GM20431 (cell line): ENCODE measurements around the gene FOXN3.

Source experiments
- in situ Hi-C: fragments of 300-500 bp; cut with MseI, MboI; formaldehyde crosslinking; loops from one replicate; pipeline ENCODE4 v1.15.0; 2020; ENCODE audit warnings: low sequenced_read_pairs; ENCODE audit not compliant: unreplicated experiment

FOXN3 gene

DNA sequence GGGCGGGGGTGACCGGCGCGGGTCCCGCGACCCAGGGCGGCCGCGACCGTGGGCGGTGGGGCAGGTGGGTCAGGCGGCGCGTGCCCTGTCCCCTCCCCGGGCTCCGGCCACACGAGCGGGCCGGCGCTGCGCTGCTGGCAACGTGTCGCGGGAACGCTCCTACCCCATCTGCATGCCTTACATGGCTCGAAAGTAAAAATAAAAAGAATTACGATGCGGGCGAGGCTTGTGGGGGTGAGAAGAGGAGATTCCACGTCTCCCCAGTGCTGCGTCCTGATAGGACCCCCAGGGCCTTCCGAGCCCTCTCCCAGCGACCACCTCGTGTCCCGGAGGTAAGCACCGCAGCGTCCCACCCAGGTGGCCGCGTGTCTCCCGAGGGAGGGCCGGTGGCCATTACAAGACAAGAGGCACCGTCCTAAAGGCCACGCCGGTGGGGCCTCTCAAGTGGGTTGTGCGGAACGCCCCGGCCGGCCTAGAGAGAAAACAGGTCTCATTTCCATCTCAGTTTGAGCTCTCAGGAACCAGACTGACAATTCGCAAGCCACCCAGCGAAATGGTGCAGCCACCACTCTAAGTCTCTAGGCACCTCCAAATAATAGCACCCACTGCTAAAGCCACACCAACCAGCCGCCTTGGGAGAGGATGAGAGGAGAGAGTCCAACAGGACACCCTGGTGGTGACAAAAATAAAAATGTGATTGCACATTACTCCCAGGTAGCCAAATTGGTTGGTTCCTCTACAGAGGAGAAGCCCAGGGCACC is 612 bp upstream of the FOXN3 start:
- in situ Hi-C loops, result loop anchor here (10.0 kb wide), 1 partner anchor 243 kb away; no protein-coding TSS in a partner anchor

DNA sequence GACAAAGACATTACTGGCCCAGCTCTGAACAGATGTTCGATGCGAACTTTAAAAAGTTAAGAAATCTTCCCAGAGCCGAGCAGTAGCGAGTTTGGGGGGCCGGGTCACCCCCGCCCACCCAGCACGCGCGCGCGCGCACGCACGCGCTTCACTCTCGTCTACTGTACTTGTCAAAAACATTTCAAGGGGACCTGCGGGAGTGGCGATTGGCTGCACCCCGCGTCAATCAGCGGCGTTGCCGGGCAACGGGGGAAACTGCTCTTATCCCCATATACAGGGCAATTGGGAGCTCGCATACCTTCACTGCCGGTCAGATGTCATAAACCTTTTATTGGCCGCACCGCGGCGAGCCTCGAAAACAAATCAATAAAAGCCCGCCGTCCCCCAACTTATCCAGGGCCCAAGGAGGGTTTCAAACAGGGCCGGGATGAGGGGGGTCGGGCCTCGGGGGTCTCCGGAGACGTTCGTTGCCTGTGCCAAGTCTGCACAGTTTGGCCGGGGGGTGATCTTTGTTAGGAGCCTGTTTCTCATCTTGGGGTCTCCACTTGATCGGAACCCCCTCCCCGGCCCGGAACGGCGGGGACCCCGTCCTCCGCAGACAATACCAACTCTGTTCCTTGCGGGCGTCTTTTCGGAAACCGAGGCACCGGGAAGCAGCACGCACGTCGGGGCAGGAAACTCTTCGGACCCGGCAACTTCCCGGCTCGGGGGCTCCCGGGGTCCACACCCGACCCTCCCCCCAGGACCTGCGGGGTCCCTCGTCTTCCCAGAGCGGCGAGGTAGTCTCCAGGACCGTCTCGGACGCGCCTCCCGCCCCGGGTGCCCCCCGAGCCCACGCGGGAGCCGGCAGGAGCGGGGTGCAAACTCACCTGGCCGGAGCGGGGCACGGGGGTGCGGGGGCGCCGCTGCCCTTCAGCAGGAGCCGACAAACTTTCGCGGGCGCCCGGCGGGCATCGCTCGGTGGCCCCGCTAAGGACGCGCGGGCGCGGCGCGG is 734 bp downstream of the FOXN3 start:
- in situ Hi-C loops, result loop anchor here (10.0 kb wide), 1 partner anchor 241 kb away; no protein-coding TSS in a partner anchor

DNA sequence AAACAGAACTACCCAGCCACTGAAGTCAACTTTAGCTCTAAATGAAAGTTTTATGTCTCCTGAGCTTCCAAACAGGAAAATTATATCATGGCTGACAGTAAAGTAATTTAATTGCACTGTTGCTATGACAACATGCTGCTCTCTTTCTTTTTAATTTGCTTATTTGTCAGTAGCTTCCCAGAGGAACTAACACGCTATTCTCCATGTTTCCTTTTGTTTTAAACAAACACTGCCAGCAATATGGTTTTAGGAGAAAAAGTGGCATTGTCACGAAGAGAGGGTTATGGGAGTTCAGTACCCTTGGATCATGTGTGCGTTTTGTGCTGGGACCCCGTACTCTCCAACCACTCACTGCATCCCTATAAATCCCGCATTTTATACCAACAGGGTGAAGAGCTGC is 1.9 kb downstream of the FOXN3 start:
- in situ Hi-C loops, result loop anchor here (10.0 kb wide), 1 partner anchor 240 kb away; no protein-coding TSS in a partner anchor

GRCh38 chr14:89411976-89412375 is 5.1 kb downstream of the FOXN3 start:
- in situ Hi-C loops, result loop anchor here (10.0 kb wide), 1 partner anchor 237 kb away; no protein-coding TSS in a partner anchor

DNA sequence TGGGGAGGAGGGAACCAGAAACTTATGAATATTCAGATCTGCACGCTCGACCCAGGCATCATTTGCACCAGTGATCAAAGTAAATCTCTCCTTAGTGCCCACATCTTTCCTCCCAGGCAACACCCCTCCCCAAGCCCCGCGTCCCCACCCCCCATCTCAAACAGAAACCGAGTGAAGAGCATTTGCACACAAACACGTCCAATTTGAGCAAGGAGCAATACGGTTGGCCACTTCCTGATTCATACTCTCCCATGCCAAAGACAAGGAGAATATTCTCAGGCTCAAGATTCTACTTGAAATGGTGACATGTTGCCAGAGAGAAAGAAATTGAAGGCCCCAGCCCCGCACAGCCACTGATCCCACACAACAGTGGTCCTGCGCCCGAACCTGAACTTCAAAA is 7.1 kb downstream of the FOXN3 start:
- in situ Hi-C loops, result loop anchor here (10.0 kb wide), 1 partner anchor 235 kb away; no protein-coding TSS in a partner anchor

DNA sequence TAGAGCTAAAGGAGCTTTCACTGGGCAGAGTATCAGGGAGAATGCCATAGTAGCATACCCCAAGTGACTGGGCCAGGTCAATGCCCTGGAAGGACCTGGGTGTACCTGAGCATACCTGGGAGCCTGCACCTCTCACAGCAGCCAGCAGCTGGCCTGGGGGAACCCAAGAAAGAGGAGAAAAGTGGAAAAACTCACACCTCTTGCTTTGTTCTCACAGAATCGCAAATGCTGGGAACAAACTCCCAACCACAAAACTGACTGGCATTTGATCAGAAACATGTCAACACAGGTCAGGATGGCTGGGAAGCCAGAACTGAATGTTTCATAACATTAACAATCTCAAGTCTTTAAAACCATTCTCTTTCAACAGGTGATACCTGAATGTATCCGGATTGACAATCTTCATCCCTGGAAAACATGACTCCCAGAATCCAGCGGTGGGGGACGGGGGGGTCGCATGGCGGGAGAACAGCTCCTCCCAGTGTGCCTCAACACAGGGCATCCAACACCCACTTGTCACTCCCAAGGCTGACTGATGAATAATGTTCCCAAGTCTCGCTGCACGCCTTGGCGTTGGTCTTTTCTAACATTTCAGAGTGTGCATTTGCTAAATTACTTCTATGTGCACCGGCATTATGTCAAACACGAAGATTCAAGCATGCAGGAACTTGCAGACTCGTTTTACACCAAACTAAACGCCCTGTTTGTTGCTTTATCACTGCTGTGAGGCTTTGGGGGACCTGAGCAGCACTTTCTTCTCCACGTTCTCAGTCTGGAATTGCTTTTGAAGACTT is 7.9 kb downstream of the FOXN3 start:
- in situ Hi-C loops, result no loop called here

DNA sequence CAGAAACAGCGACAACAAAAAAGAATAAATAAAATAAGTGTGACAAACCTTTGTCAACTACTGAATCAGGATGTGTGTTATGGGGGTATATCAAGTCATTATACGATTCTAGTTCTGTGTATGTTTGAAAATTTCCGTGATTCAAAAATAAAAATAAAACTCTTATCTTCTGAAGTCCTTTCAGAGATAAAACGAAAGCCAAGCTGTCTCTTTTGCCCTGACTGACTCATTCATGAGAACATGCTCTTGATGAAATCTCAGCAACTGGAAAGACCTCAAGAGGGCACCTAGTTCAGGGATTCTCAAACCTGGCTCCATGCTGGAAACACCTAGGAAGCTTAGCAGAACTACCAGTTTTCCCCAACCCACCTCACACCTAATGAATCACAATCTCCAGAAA is 9.2 kb downstream of the FOXN3 start:
- in situ Hi-C loops, result no loop called here

GRCh38 chr14:89406941-89407340 is 10.1 kb downstream of the FOXN3 start:
- in situ Hi-C loops, result no loop called here

DNA sequence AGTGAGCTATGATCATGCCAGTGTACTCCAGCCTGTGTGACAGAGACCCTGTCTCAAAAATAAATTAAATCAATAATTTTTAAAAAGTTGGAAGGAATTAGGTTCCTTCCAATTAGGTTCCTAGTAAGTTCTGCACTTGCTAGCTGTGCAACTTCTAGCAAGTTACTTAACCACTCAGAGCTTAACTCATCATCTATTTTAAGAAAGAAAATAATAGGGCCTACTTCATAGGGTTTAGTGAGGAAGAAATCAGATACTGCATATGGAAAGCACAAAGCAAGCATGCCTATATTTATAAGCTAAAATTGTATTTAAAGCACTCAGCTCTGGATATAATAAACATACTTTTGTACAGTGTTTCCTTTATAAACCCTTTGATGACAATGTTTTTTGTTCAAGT is 10.7 kb downstream of the FOXN3 start:
- in situ Hi-C loops, result no loop called here

GRCh38 chr14:89405712-89406111 is 11.3 kb downstream of the FOXN3 start:
- in situ Hi-C loops, result no loop called here

GRCh38 chr14:89402363-89402762 is 14.7 kb downstream of the FOXN3 start:
- in situ Hi-C loops, result no loop called here

- in situ Hi-C loops, result no loop called here
Measured at GRCh38 chr14:89401761-89402160, 15.3 kb downstream of the FOXN3 start.

- in situ Hi-C loops, result no loop called here
Measured at GRCh38 chr14:89401241-89401640, 15.8 kb downstream of the FOXN3 start.

DNA sequence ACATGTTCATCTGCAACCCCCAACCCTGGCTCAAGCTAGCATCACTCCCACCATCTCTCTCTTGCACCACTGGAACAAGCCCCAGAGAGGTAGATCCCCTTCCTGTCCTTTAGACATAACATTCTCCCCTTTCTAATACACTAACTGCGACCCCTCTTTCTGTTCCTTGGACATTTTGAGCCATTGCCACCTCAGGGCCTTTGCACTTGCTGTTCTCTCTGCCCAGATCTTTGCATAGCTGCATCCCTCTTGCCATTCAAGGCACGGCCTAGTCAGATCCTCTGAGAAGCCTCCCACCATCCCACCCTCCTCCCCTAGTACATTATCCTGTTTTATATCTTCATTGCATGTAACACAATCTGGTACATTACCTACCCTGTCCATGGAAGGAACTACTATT is 16.5 kb downstream of the FOXN3 start:
- in situ Hi-C loops, result no loop called here

DNA sequence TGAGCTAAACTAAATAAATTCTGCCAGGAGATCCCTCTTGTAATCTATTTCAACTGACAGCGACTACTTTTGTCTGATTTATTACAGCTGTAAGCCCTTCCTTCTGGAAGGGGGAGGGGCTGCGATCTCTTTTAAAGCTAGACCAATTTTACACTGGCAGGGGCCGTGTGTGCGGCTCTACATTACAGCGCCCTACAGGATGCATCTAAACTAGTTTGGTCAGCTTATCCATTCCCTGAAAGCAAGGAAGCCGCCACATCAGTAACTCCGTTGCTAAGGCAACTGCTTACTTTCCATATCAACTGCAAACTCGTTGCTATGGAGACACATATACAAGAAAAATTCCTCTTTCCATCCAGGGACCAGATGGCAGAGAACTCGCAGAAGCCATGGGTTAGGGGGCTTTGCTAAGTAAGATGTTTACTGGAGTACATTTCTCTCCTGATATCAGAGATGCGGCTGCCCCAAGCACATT is 17.4 kb downstream of the FOXN3 start:
- in situ Hi-C loops, result no loop called here

- in situ Hi-C loops, result no loop called here
Measured at GRCh38 chr14:89399157-89399556, 17.9 kb downstream of the FOXN3 start.

DNA sequence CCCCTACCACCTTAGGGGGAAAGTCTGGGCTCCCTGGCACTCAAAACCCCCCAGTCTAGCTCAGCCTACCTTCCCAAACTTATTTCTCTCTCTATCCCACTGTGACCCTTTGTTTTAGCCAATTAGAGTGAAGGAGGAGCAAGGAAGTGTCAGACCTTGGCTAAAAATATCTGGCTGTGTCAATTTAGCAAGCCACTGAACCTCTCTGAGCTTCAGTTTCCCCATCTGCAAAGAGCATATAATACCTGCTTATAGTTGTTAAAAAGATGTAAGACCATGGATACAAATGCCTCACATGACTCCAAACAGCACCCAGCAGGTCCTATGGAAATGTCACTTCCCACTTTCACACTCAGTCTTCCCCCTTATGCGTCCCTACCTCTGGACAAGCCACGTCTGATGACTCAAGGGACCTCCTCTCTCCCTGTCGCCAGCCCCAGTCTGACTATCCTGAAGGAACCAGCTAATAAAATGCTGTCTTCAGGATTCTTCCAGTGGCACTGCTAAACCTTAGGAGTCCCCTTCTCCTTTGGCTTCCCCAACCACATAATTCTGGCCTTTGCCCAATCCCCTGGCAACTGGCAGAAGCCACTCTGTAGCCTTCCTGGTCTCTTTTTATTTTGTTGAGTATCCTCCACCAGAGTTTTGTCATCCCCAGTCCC is 19.3 kb downstream of the FOXN3 start:
- in situ Hi-C loops, result no loop called here

GRCh38 chr14:89394972-89395371 is 22.1 kb downstream of the FOXN3 start:
- in situ Hi-C loops, result no loop called here

DNA sequence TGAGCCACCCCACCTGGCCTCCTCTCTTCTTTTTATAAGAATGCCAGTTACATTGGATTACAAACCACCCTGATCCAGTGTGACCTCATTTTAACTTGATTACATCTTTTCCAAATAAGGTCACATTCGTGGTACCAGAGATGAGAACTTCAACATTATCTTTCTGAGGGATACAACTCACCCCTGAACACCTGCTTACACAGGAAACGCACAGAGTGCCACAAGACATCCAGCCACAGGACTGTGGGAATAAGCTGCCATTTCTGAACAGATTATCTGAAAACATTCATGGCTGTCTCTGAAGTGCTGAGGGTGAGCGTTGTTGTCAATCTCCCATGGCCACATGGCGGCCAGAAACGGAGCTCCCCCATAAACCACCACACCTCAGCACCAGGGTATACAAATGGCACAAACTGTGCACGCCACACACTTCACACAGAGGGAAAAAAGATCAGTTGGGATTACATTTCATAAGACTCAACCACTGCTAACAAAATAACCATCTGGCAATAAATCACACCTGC is 23.7 kb downstream of the FOXN3 start:
- in situ Hi-C loops, result no loop called here
